ENCODE results near the gene INPP1. TPM values are rescaled to one million over a fixed set of nuclear protein-coding genes. Genes with fewer than 3 reads are reported as not detected.

INPP1 gene
- total RNA-seq, 1 experiment from 2014 or later, result 4.3 TPM

DNA sequence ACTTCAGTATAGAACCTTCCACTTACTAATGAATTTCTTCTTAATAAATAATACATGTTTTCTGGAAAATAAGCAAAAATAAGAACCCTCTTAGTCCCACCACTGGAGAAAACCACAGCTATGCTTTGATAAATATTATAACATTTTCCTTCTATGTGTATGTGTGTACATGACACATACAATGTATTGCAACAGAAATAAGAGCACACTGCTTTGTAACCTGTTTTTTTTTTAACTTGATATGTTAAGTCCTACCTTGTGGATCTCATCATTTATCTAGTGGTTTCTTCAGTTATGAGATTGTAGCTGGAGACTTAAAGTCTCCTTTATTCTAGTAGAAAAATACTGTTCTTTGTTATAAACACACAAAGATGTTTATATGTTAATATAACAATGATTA, 17.2 kb downstream of the INPP1 start:
- H2AK5ac ChIP-seq (ENCODE audit: insufficient read length, low read length), result no peak overlapping the region
- H4K91ac ChIP-seq (ENCODE audit: insufficient read length, low read depth, low read length), result no peak overlapping the region
- no peak overlapping the region for H3K4ac ChIP-seq (ENCODE audit: low read depth, low read length)
- H2BK12ac ChIP-seq (ENCODE audit: insufficient read length, low read depth, low read length), result no peak overlapping the region
- Mint-ChIP-seq H3K27me3 (ENCODE audit: low read depth) (no peaks in the 10 kb centered on the region), H3K27ac (no peak overlapping the region), H3K4me1 (peaks cover 8 to 12% of the 10 kb centered on the region in 2 experiments), H3K4me3 (no peak overlapping the region), H3K9me3 (no peaks in the 10 kb centered on the region), H3K36me3 (ENCODE audit: insufficient read depth in 1 of 3, low read depth in 3 of 3) (no peaks in the 10 kb centered on the region)
- H3K23ac ChIP-seq (ENCODE audit: insufficient read length, low read depth, low read length), result no peak overlapping the region
- no peak overlapping the region for H3K27ac ChIP-seq (ENCODE audit: insufficient read length, low read depth, low read length)
- H3K79me1 ChIP-seq (ENCODE audit: insufficient read depth, low read depth, low read length, poor library complexity, severe bottlenecking), result no peaks in the 10 kb centered on the region
- H3K4me1 ChIP-seq (ENCODE audit: insufficient read depth, low read length), result no peaks in the 10 kb centered on the region
- no peak overlapping the region for H2BK15ac ChIP-seq (ENCODE audit: low read depth, low read length)
- H4K20me1 ChIP-seq (ENCODE audit: control insufficient read depth, insufficient read depth, insufficient read length), result no peaks in the 10 kb centered on the region
- H2BK120ac ChIP-seq (ENCODE audit: low read depth, low read length, poor library complexity, severe bottlenecking), result no peak overlapping the region
- no peak overlapping the region for H2AFZ ChIP-seq (ENCODE audit: low read length)
- H4K8ac ChIP-seq (replicated peaks; ENCODE audit: insufficient read length, low read depth, low read length), result no peak overlapping the region
- no peak overlapping the region for H2BK20ac ChIP-seq (ENCODE audit: low read depth, low read length, poor library complexity, severe bottlenecking)
- no peak overlapping the region for H3K14ac ChIP-seq (ENCODE audit: insufficient read depth, low read length)
- no peak overlapping the region for H3T11ph ChIP-seq (ENCODE audit: low read length)
- no peak overlapping the region for H2BK5ac ChIP-seq (ENCODE audit: insufficient read length, low read length)
- DNase-seq, result no peak
- no peaks in the 10 kb centered on the region for H3K23me2 ChIP-seq (ENCODE audit: insufficient read length, low read depth, low read length, poor library complexity, severe bottlenecking)
- no peak overlapping the region for H3K9ac ChIP-seq (ENCODE audit: extremely low read depth, insufficient read length, low read length)
- H3K4me2 ChIP-seq (ENCODE audit: insufficient read depth, insufficient read length, low read length), result no peak overlapping the region
- H4K5ac ChIP-seq (ENCODE audit: insufficient read length, low read depth, low read length), result no peak overlapping the region
- H3K56ac ChIP-seq (ENCODE audit: insufficient read length, low read depth, low read length), result no peak overlapping the region
- no peaks in the 10 kb centered on the region for H3K79me2 ChIP-seq (ENCODE audit: insufficient read depth, low read length)
- H3K27me3 ChIP-seq (ENCODE audit: insufficient read depth, low read length), result no peaks in the 10 kb centered on the region
- H3K18ac ChIP-seq (ENCODE audit: insufficient read length, low read depth, low read length), result no peak overlapping the region
- TF ChIP-seq, protein P1, sequence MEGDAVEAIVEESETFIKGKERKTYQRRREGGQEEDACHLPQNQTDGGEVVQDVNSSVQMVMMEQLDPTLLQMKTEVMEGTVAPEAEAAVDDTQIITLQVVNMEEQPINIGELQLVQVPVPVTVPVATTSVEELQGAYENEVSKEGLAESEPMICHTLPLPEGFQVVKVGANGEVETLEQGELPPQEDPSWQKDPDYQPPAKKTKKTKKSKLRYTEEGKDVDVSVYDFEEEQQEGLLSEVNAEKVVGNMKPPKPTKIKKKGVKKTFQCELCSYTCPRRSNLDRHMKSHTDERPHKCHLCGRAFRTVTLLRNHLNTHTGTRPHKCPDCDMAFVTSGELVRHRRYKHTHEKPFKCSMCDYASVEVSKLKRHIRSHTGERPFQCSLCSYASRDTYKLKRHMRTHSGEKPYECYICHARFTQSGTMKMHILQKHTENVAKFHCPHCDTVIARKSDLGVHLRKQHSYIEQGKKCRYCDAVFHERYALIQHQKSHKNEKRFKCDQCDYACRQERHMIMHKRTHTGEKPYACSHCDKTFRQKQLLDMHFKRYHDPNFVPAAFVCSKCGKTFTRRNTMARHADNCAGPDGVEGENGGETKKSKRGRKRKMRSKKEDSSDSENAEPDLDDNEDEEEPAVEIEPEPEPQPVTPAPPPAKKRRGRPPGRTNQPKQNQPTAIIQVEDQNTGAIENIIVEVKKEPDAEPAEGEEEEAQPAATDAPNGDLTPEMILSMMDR (conservative IDR thresholded peaks at IDR 0.05), result no peak
- no peaks in the 10 kb centered on the region for H3K9me3 ChIP-seq (ENCODE audit: control insufficient read depth, low read depth, low read length)

Data from H9 (cell line).